H1 (cell line): ENCODE data around the gene C10orf120. TPM values are rescaled to one million over a fixed set of nuclear protein-coding genes. Genes with fewer than 3 reads are reported as not detected.

Experiments
- CTCF ChIA-PET: fragments of 300-600 bp; sonication (Branson Sonifier 250); formaldehyde crosslinking; loops from one replicate; lab custom pipeline; 2021; ENCODE audit not compliant: partially characterized antibody; lab: Charles Lee
- POLR2A ChIA-PET: fragments of 300-600 bp; sonication (Branson Sonifier 250); formaldehyde crosslinking; loops from one replicate; lab custom pipeline; 2021; ENCODE audit warnings: inconsistent platforms; ENCODE audit not compliant: partially characterized antibody; lab: Charles Lee
- DNase-seq, 2 experiments: peaks; one replicate each; pipeline versions ENCODE4 v3.0.0 to v3.0.0-alpha.2; 2010 to 2022; ENCODE audit warnings: low spot score in 2 of 2, low read depth in 1 of 2, mixed read lengths in 1 of 2
- FAIRE-seq: peaks from 2 replicates; lab custom pipeline; 2011; peaks lifted over from hg19 to GRCh38; lab: Jason Lieb, UNC
- H2AFZ ChIP-seq: 2 replicates; pipeline ENCODE4 v1.8.1; 2012; ENCODE audit warnings: low read length, inconsistent platforms
- H2AK5ac ChIP-seq: 2 replicates; pipeline ENCODE4 v1.6.1; 2013; ENCODE audit warnings: low read depth, low read length
- H2BK120ac ChIP-seq: replicated peaks from 2 replicates; pipeline ENCODE3; 2013; ENCODE audit warnings: low read depth, low read length, inconsistent platforms
- H2BK12ac ChIP-seq: 2 replicates; pipeline ENCODE4 v1.6.1; 2013; ENCODE audit warnings: low read depth, low read length
- H2BK15ac ChIP-seq: 2 replicates; pipeline ENCODE4 v1.6.1; 2013; ENCODE audit warnings: low read length
- H2BK20ac ChIP-seq: 2 replicates; pipeline ENCODE4 v1.6.1; 2013; ENCODE audit warnings: low read length
- H2BK5ac ChIP-seq: 2 replicates; pipeline ENCODE4 v1.6.1; 2013; ENCODE audit warnings: low read depth, low read length
- H3K14ac ChIP-seq: 2 replicates; pipeline ENCODE4 v1.6.1; 2013; ENCODE audit warnings: inconsistent platforms; ENCODE audit not compliant: insufficient read length
- H3K18ac ChIP-seq: 2 replicates; pipeline ENCODE4 v1.6.1; 2013; ENCODE audit warnings: low read length; ENCODE audit errors: extremely low read depth
- H3K23ac ChIP-seq: 2 replicates; pipeline ENCODE4 v1.6.1; 2013; ENCODE audit warnings: inconsistent platforms; ENCODE audit not compliant: insufficient read length
- H3K23me2 ChIP-seq: 2 replicates; pipeline ENCODE4 v1.6.1; 2013; ENCODE audit warnings: low read depth, low read length
- H3K27ac ChIP-seq: 2 replicates; pipeline ENCODE4 v1.6.1; 2011; ENCODE audit warnings: low read depth, low read length, inconsistent platforms
- H3K27me3 ChIP-seq, 4 experiments: replicated peaks in 1 of 4; 1 replicate in 1 of 4; 2 replicates in 3 of 4; pipeline versions ENCODE4 v1.6.1 to v1.8.1; 2011 to 2013; ENCODE audit warnings: low read length in 3 of 4, mild to moderate bottlenecking in 3 of 4, inconsistent platforms in 2 of 4, mixed read lengths in 2 of 4, moderate library complexity in 1 of 4; ENCODE audit not compliant: control insufficient read depth in 3 of 4, insufficient read depth in 3 of 4; ENCODE audit errors: extremely low read depth in 1 of 4
- H3K36me3 ChIP-seq, 4 experiments: 2 replicates each; pipeline versions ENCODE4 v1.6.1 to v1.8.1; 2011 to 2013; ENCODE audit warnings: mild to moderate bottlenecking in 4 of 4, low read length in 3 of 4, moderate library complexity in 2 of 4, control low read depth in 1 of 4, inconsistent platforms in 1 of 4; ENCODE audit not compliant: insufficient read depth in 4 of 4, control insufficient read depth in 2 of 4
- H3K4ac ChIP-seq: replicated peaks from 2 replicates; pipeline ENCODE3; 2013; ENCODE audit warnings: low read length, low read depth, mixed read lengths, inconsistent platforms; ENCODE audit not compliant: insufficient read length
- H3K4me1 ChIP-seq, 4 experiments: replicated peaks in 1 of 4; 1 replicate in 1 of 4; 2 replicates in 3 of 4; pipeline versions ENCODE4 v1.6.1 to v1.8.1; 2011 to 2013; ENCODE audit warnings: low read length in 3 of 4, inconsistent platforms in 2 of 4, mixed read lengths in 1 of 4; ENCODE audit not compliant: insufficient read depth in 4 of 4, control insufficient read depth in 3 of 4
- H3K4me2 ChIP-seq, 2 experiments: 2 replicates each; pipeline versions ENCODE4 v1.6.1 to v1.8.1; 2011 to 2013; ENCODE audit warnings: low read depth in 2 of 2, low read length in 2 of 2, control low read depth in 1 of 2, inconsistent platforms in 1 of 2, mild to moderate bottlenecking in 1 of 2; ENCODE audit not compliant: insufficient read depth in 1 of 2
- H3K4me3 ChIP-seq, 4 experiments: fragments of 200-600, 300-600 bp in 1 of 4; sonication (generic), shearing (Covaris generic), sonication (Bioruptor Twin) in 1 of 4; 2 replicates each; pipeline versions ENCODE4 v1.5.1 to v1.8.1; 2011 to 2016; ENCODE audit warnings: low read length in 4 of 4, low read depth in 3 of 4, control low read depth in 2 of 4, inconsistent platforms in 2 of 4, mild to moderate bottlenecking in 2 of 4, mixed read lengths in 1 of 4, moderate library complexity in 1 of 4; ENCODE audit not compliant: insufficient read depth in 2 of 4; ENCODE audit errors: extremely low read depth in 1 of 4
- H3K56ac ChIP-seq: replicated peaks from 2 replicates; pipeline ENCODE3; 2013; ENCODE audit warnings: low read depth, mild to moderate bottlenecking, mixed read lengths, low read length, inconsistent platforms; ENCODE audit not compliant: insufficient read length
- H3K79me1 ChIP-seq: 2 replicates; pipeline ENCODE4 v1.6.1; 2013; ENCODE audit warnings: low read depth, low read length, control low read depth
- H3K79me2 ChIP-seq, 2 experiments: 2 replicates each; pipeline versions ENCODE4 v1.6.1 to v1.8.1; 2012 to 2013; ENCODE audit warnings: low read length in 2 of 2, mild to moderate bottlenecking in 2 of 2, inconsistent platforms in 1 of 2; ENCODE audit not compliant: insufficient read depth in 2 of 2, control insufficient read depth in 1 of 2
- H3K9ac ChIP-seq, 4 experiments: replicated peaks in 1 of 4; 1 replicate in 1 of 4; 2 replicates in 3 of 4; pipeline versions ENCODE4 v1.6.1 to v1.8.1; 2011 to 2013; ENCODE audit warnings: low read depth in 3 of 4, low read length in 3 of 4, control low read depth in 2 of 4, mild to moderate bottlenecking in 2 of 4, moderate library complexity in 2 of 4, inconsistent platforms in 1 of 4; ENCODE audit errors: extremely low read depth in 1 of 4
- H3K9me3 ChIP-seq, 2 experiments: 2 replicates each; pipeline versions ENCODE4 v1.6.1 to v1.8.1; 2012 to 2013; ENCODE audit warnings: mild to moderate bottlenecking in 2 of 2, moderate library complexity in 2 of 2, control low read depth in 1 of 2, inconsistent platforms in 1 of 2, low read depth in 1 of 2, low read length in 1 of 2, mixed read lengths in 1 of 2; ENCODE audit not compliant: insufficient read depth in 2 of 2
- H4K20me1 ChIP-seq, 2 experiments: replicated peaks in 1 of 2; 2 replicates each; pipeline versions ENCODE3 to v1.8.1; 2011 to 2013; ENCODE audit warnings: inconsistent platforms in 2 of 2, low read length in 2 of 2, mild to moderate bottlenecking in 1 of 2; ENCODE audit not compliant: insufficient read depth in 2 of 2, control insufficient read depth in 1 of 2
- H4K5ac ChIP-seq: 2 replicates; pipeline ENCODE4 v1.6.1; 2013; ENCODE audit warnings: low read length, low read depth, mixed read lengths, inconsistent platforms; ENCODE audit not compliant: insufficient read length
- H4K8ac ChIP-seq: 2 replicates; pipeline ENCODE4 v1.8.0; 2013; ENCODE audit warnings: mild to moderate bottlenecking, moderate library complexity, low read length, inconsistent platforms; ENCODE audit not compliant: insufficient read depth; ENCODE audit errors: extremely low read depth
- H4K91ac ChIP-seq: replicated peaks from 2 replicates; pipeline ENCODE3; 2013; ENCODE audit warnings: low read length, mixed read lengths, inconsistent platforms; ENCODE audit not compliant: insufficient read length
- HDAC6 ChIP-seq: IDR thresholded peaks from one replicate; pipeline ENCODE4 v1.7.1; 2012; ENCODE audit warnings: low read depth, mild to moderate bottlenecking, inconsistent platforms, low read length, moderate library complexity
- TAF1 ChIP-seq: IDR thresholded peaks from 2 replicates; pipeline ENCODE4 v1.6.1; 2011; ENCODE audit warnings: mild to moderate bottlenecking, low read depth, low read length
- WGBS, 2 experiments: shearing (Covaris generic) in 1 of 2; methylation state at CpG; one replicate each; pipeline versions ENCODE4 v1.1.6 to v1.1.7; 2013 to 2015; ENCODE audit warnings: low lambda C conversion rate in 2 of 2, mixed read lengths in 2 of 2, inconsistent platforms in 1 of 2, low coverage in 1 of 2, missing lambda C conversion rate in 1 of 2; ENCODE audit not compliant: insufficient replicate concordance in 2 of 2, insufficient coverage in 1 of 2, insufficient read length in 1 of 2; ENCODE audit errors: extremely low coverage in 1 of 2, missing lambda C conversion rate in 1 of 2; 5-methylcytosine and 5-hydroxymethylcytosine counted together
- polyA plus RNA-seq, 7 experiments: library from polyadenylated mRNA; depleted of rRNA in 3 of 7; stranded (reverse) in 5 of 7; unstranded in 2 of 7; fragments of >200 nt in 5 of 7; fragments of 200-250 nt in 2 of 7; gene quantifications; 1 replicate in 5 of 7; 2 replicates in 1 of 7; 4 replicates in 1 of 7; pipeline versions ENCODE4 v1.2.1 to v1.2.3, GENCODE V29; 2011 to 2013; ENCODE audit warnings: missing spikeins in 2 of 7, mixed read lengths in 2 of 7
- total RNA-seq: library from RNA; stranded (reverse); fragmentation: NEBNext Ultra II Directional; extraction: Animal tissue kit (Norgen Biotek cat#: 25700); gene quantifications from 2 replicates; pipeline ENCODE4 v1.2.1, GENCODE V29; 2021
- TF ChIP-seq, protein P1 (sequence below): IDR thresholded peaks from 2 replicates; pipeline ENCODE4 v1.6.1; 2012; ENCODE audit warnings: low read length, inconsistent platforms

The C10orf120 gene
- total and polyA plus RNA-seq, 2 of the 8 experiments (the other 6 are each of a cell fraction or from before 2014, with no cell fraction given) = not detected

DNA sequence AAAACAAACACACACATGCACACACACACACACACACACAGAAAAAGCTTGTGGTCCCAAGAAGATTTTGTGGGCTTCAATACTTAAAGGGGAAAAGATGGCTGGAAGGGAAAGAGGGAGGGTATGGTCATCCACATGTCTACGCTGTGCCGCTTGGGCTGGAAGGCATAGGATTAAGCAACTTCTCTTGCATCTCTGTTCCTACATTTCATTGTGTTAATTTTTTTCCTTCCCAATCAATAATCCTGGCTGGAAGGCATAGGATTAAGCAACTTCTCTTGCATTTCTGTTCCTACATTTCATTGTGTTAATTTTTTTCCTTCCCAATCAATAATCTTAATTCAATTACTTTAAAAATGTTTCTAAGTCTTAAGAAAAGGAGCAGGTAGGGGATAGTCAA, 30.6 kb downstream of the C10orf120 start:
- ChIA-PET CTCF (interaction anchor here (0.7 to 3.2 kb wide), 8 partner anchors 8 to 23 kb away, joined by 3 to 27 read pairs (median 4); no protein-coding TSS in a partner anchor), POLR2A (no interaction called here)
- no peak overlapping the region for H2BK5ac ChIP-seq
- no peaks in the 10 kb centered on the region for H3K79me2 ChIP-seq
- H2BK120ac ChIP-seq = no peak overlapping the region
- H3K4me1 ChIP-seq = 0 out of 7 replicates have a peak, but pooled peaks cover 0 to 2% (median 0%) of the 10 kb centered on the region in 4 experiments
- no peak overlapping the region for H4K5ac ChIP-seq
- no peak overlapping the region for H2AK5ac ChIP-seq
- no peaks in the 10 kb centered on the region for H3K27me3 ChIP-seq
- FAIRE-seq (no peak), DNase-seq (no peak)
- H3K4me3 ChIP-seq = no peak overlapping the region
- H2BK15ac ChIP-seq = no peak overlapping the region
- no peak overlapping the region for H2AFZ ChIP-seq
- WGBS, 2 experiments = 100% methylated on average over 2 of the region's 2 CpGs; no CpG with 5 or more reads in 1 of the 2 experiments
- H3K79me1 ChIP-seq = no peaks in the 10 kb centered on the region
- no peak overlapping the region for H3K4me2 ChIP-seq
- H3K36me3 ChIP-seq = no peaks in the 10 kb centered on the region
- H4K20me1 ChIP-seq = no peaks in the 10 kb centered on the region
- no peak overlapping the region for H3K27ac ChIP-seq
- no peak overlapping the region for H4K8ac ChIP-seq
- no peaks in the 10 kb centered on the region for H3K9me3 ChIP-seq
- H3K23ac ChIP-seq = no peak overlapping the region
- no peak overlapping the region for H2BK12ac ChIP-seq
- no peak overlapping the region for H3K9ac ChIP-seq
- H3K23me2 ChIP-seq = no peaks in the 10 kb centered on the region
- no peak overlapping the region for H3K18ac ChIP-seq
- H2BK20ac ChIP-seq = no peak overlapping the region
- no peak overlapping the region for H4K91ac ChIP-seq
- TF ChIP-seq HDAC6 (no peak), TAF1 (no peak)
- TF ChIP-seq, protein P1, sequence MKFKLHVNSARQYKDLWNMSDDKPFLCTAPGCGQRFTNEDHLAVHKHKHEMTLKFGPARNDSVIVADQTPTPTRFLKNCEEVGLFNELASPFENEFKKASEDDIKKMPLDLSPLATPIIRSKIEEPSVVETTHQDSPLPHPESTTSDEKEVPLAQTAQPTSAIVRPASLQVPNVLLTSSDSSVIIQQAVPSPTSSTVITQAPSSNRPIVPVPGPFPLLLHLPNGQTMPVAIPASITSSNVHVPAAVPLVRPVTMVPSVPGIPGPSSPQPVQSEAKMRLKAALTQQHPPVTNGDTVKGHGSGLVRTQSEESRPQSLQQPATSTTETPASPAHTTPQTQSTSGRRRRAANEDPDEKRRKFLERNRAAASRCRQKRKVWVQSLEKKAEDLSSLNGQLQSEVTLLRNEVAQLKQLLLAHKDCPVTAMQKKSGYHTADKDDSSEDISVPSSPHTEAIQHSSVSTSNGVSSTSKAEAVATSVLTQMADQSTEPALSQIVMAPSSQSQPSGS = no peak
- no peak overlapping the region for H3K56ac ChIP-seq
- H3K14ac ChIP-seq = no peak overlapping the region
- no peak overlapping the region for H3K4ac ChIP-seq
